Measurements from ENCODE around the gene IFNA13. TPM values are rescaled to one million over a fixed set of nuclear protein-coding genes. Genes with fewer than 3 reads are reported as not detected.

IFNA13 gene
- not detected for polyA plus RNA-seq (2013, experiment 1 of 2)
- not detected for polyA plus RNA-seq (2013, experiment 2 of 2)

DNA sequence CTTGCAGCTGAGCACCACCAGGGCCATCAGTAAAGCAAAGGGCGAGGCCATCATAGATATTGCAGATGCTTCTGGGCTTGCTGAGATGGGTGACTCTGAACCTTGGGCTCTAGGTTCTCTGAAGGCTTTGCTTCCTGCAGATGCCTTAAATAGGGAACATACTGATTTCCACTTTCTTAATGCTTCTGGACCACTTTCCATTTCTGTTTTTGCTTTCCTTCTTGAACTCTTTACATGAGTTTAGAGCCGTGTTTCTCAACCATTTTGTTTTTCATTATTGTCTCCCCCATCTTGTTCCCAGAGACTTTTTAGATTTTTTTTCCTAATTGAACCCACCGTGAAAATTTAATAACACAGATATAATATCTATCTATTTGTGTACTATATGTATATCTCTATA, at the start of gene IFNA13:
IFNA13 (minus strand) TSS at position 101 of the 400 bp plus-strand sequence; CDS start at position 54, 47 bp downstream.
- no peak within 1 kb of the TSS for H2BK120ac ChIP-seq (ENCODE audit: low read depth, low read length)
- H3K9ac ChIP-seq (ENCODE audit: low read depth, low read length, poor library complexity) = no peak within 1 kb of the TSS
- no CpG with 5 or more reads among the region's 3 CpGs for WGBS, 2 donors (ENCODE audit: extremely low coverage in 2 of 2, insufficient read length in 2 of 2, insufficient replicate concordance in 1 of 2)

DNA sequence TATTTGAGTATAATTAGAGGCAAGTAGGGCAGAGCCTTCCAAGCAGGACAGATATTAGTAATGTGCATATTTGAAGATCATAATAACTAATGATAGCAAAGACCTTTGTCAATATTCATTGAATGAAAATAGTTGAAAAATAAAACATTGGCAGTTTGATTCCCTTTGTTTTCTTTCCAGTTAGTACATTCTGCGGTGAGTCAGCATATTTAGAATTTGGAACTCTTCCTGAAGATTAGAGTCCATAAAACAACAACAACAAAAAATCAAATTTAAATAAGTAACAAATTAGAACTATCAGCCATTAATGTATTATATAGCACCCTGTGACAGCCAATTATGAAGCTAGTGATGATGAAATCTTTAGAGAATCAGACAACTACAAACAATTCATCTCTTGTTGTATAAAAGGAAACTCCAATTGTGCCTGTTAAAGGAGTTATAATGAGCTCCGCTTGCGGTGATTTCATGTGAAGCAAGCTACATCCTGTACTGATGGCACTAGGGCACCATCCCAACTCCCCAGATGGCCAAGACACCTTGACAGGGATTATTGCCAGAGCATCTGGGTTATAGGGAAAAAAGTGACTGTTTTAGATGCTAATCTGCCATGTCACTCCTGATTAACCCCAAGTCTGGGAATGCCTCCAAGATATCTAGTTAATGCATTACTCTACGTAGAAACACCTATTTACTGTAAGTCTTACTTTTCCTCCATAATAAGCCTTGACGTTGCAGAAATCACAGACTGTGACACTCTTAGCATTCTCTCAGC, 47.8 kb upstream of the IFNA13 start:
- H2AFZ ChIP-seq (ENCODE audit: low read length) = no peak overlapping the region
- WGBS, 2 donors (ENCODE audit: extremely low coverage in 2 of 2, insufficient read length in 2 of 2, insufficient replicate concordance in 1 of 2) = no CpG with 5 or more reads among the region's 5 CpGs

More for the DNA sequence above, at the start of gene IFNA13:
- Histone ChIP-seq H2BK15ac (ENCODE audit: low read length) (no peak within 1 kb of the TSS), H3K4me2 (ENCODE audit: insufficient read depth, low read length, poor library complexity, severe bottlenecking) (no peak within 1 kb of the TSS), H2BK12ac (ENCODE audit: low read length) (no peak within 1 kb of the TSS), H3K9me3 (replicated peaks in 1 of 2; ENCODE audit: control insufficient read depth in 2 of 2, insufficient read depth in 1 of 2, low read depth in 1 of 2, low read length in 2 of 2) (no peaks in the 10 kb centered on the region), H2BK5ac (ENCODE audit: low read length) (no peak within 1 kb of the TSS), H3K27me3 (ENCODE audit: control insufficient read depth in 3 of 3, insufficient read depth in 3 of 3, low read depth in 1 of 3, low read length in 3 of 3) (no peaks in the 10 kb centered on the region), H2AFZ (ENCODE audit: low read length) (no peak within 1 kb of the TSS), H4K8ac (ENCODE audit: low read depth, low read length) (no peak within 1 kb of the TSS), H3K18ac (ENCODE audit: low read length) (no peak within 1 kb of the TSS), H3K4me3 (ENCODE audit: low read length in 2 of 2) (no peak within 1 kb of the TSS), H2AK5ac (ENCODE audit: low read depth, low read length) (no peak within 1 kb of the TSS), H4K91ac (ENCODE audit: low read depth, low read length, poor library complexity) (no peak within 1 kb of the TSS), H3K79me1 (ENCODE audit: low read depth, low read length) (no peaks in the 10 kb centered on the region), H3K27ac (replicated peaks; ENCODE audit: low read length) (no peak within 1 kb of the TSS), H3K14ac (ENCODE audit: low read length) (no peak within 1 kb of the TSS), H3K23ac (ENCODE audit: low read depth, low read length, poor library complexity) (no peak within 1 kb of the TSS), H3K4me1 (ENCODE audit: control insufficient read depth in 2 of 2, insufficient read depth in 1 of 2, low read depth in 1 of 2, low read length in 2 of 2) (no peaks in the 10 kb centered on the region), H3K36me3 (replicated peaks in 1 of 2; ENCODE audit: control insufficient read depth in 2 of 2, insufficient read depth in 2 of 2, low read length in 2 of 2) (no peaks in the 10 kb centered on the region), H3K4ac (ENCODE audit: low read length) (no peak within 1 kb of the TSS)
- DNase-seq (ENCODE audit: low spot score) = no peak

DNA sequence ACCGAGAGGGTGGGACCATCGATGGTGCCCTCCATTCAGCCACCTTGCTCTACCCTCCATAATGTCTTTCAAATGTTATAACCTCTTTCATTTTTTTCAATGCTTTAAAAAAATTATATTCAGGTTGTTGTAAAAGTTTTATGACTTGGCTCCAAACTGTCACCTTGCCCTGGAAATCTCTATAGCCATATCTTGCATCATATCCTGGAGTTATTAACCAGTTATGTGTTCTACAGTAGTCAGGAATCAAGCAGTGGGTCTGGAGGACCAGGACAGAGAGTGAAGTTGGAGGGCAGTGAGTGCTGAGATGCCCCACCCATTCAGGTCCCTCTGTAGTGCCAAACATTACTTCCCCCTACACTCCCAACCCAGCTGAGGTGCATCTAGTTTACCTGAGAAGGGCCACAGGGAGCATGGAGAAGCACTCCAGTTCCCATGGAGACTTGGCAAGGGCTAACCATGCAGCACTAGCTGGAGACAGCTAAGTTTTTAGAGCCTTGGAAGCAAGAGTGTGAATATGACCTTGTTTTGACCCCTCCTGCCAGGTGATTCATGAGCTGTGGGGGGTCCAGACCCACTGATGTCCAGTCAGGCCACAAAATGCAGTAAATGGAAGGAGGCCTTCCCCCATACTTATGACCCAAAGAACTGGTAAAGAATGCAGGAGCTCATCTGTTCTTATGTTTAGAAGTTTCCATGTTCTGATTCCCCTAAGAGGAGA, 46.5 kb upstream of the IFNA13 start:
- H2AK5ac ChIP-seq (ENCODE audit: low read depth, low read length) = no peak overlapping the region
- peaks cover 0 to 5% (median 0%) of the 10 kb centered on the region in 3 experiments for H3K27me3 ChIP-seq (ENCODE audit: control insufficient read depth in 3 of 3, insufficient read depth in 3 of 3, low read depth in 1 of 3, low read length in 3 of 3)
- H3K4me2 ChIP-seq (ENCODE audit: insufficient read depth, low read length, poor library complexity, severe bottlenecking) = no peak overlapping the region
- no peak overlapping the region for H2BK12ac ChIP-seq (ENCODE audit: low read length)
- no peak overlapping the region for H3K14ac ChIP-seq (ENCODE audit: low read length)
- no peak overlapping the region for H3K27ac ChIP-seq (replicated peaks; ENCODE audit: low read length)
- H2BK5ac ChIP-seq (ENCODE audit: low read length) = no peak overlapping the region
- H3K23ac ChIP-seq (ENCODE audit: low read depth, low read length, poor library complexity) = no peak overlapping the region
- no peak overlapping the region for H3K4ac ChIP-seq (ENCODE audit: low read length)
- H2BK120ac ChIP-seq (ENCODE audit: low read depth, low read length) = no peak overlapping the region
- no peak overlapping the region for H2AFZ ChIP-seq (ENCODE audit: low read length)
- DNase-seq (ENCODE audit: low spot score) = no peak
- no peaks in the 10 kb centered on the region for H3K79me1 ChIP-seq (ENCODE audit: low read depth, low read length)
- WGBS, 2 donors (ENCODE audit: extremely low coverage in 2 of 2, insufficient read length in 2 of 2, insufficient replicate concordance in 1 of 2) = no CpG with 5 or more reads among the region's 2 CpGs
- peaks cover 2% of the 10 kb centered on the region in 2 donors for H3K4me1 ChIP-seq (ENCODE audit: control insufficient read depth in 2 of 2, insufficient read depth in 1 of 2, low read depth in 1 of 2, low read length in 2 of 2)
- H4K91ac ChIP-seq (ENCODE audit: low read depth, low read length, poor library complexity) = no peak overlapping the region
- H2BK15ac ChIP-seq (ENCODE audit: low read length) = no peak overlapping the region
- H3K4me3 ChIP-seq (ENCODE audit: low read length in 2 of 2) = no peak overlapping the region
- H3K18ac ChIP-seq (ENCODE audit: low read length) = no peak overlapping the region
- H3K9ac ChIP-seq (ENCODE audit: low read depth, low read length, poor library complexity) = no peak overlapping the region
- no peaks in the 10 kb centered on the region for H3K36me3 ChIP-seq (replicated peaks in 1 of 2; ENCODE audit: control insufficient read depth in 2 of 2, insufficient read depth in 2 of 2, low read length in 2 of 2)
- H4K8ac ChIP-seq (ENCODE audit: low read depth, low read length) = no peak overlapping the region
- H3K9me3 ChIP-seq (replicated peaks in 1 of 2; ENCODE audit: control insufficient read depth in 2 of 2, insufficient read depth in 1 of 2, low read depth in 1 of 2, low read length in 2 of 2) = no peaks in the 10 kb centered on the region

More for the DNA sequence above, 47.8 kb upstream of the IFNA13 start:
- Histone ChIP-seq H3K23ac (ENCODE audit: low read depth, low read length, poor library complexity) (no peak overlapping the region), H3K79me1 (ENCODE audit: low read depth, low read length) (no peaks in the 10 kb centered on the region), H3K4ac (ENCODE audit: low read length) (no peak overlapping the region), H3K4me1 (ENCODE audit: control insufficient read depth in 2 of 2, insufficient read depth in 1 of 2, low read depth in 1 of 2, low read length in 2 of 2) (peaks cover 2% of the 10 kb centered on the region in 2 donors), H3K36me3 (replicated peaks in 1 of 2; ENCODE audit: control insufficient read depth in 2 of 2, insufficient read depth in 2 of 2, low read length in 2 of 2) (no peaks in the 10 kb centered on the region), H3K14ac (ENCODE audit: low read length) (no peak overlapping the region), H2BK120ac (ENCODE audit: low read depth, low read length) (no peak overlapping the region), H2BK5ac (ENCODE audit: low read length) (no peak overlapping the region), H2AK5ac (ENCODE audit: low read depth, low read length) (no peak overlapping the region), H3K4me3 (ENCODE audit: low read length in 2 of 2) (no peak overlapping the region), H2BK12ac (ENCODE audit: low read length) (no peak overlapping the region), H3K18ac (ENCODE audit: low read length) (no peak overlapping the region), H3K9ac (ENCODE audit: low read depth, low read length, poor library complexity) (no peak overlapping the region), H4K91ac (ENCODE audit: low read depth, low read length, poor library complexity) (no peak overlapping the region), H3K9me3 (replicated peaks in 1 of 2; ENCODE audit: control insufficient read depth in 2 of 2, insufficient read depth in 1 of 2, low read depth in 1 of 2, low read length in 2 of 2) (no peaks in the 10 kb centered on the region), H2BK15ac (ENCODE audit: low read length) (no peak overlapping the region), H3K4me2 (ENCODE audit: insufficient read depth, low read length, poor library complexity, severe bottlenecking) (no peak overlapping the region), H3K27ac (replicated peaks; ENCODE audit: low read length) (no peak overlapping the region), H3K27me3 (ENCODE audit: control insufficient read depth in 3 of 3, insufficient read depth in 3 of 3, low read depth in 1 of 3, low read length in 3 of 3) (peaks cover 0 to 5% (median 0%) of the 10 kb centered on the region in 3 experiments), H4K8ac (ENCODE audit: low read depth, low read length) (no peak overlapping the region)
- DNase-seq (ENCODE audit: low spot score) = no peak

DNA sequence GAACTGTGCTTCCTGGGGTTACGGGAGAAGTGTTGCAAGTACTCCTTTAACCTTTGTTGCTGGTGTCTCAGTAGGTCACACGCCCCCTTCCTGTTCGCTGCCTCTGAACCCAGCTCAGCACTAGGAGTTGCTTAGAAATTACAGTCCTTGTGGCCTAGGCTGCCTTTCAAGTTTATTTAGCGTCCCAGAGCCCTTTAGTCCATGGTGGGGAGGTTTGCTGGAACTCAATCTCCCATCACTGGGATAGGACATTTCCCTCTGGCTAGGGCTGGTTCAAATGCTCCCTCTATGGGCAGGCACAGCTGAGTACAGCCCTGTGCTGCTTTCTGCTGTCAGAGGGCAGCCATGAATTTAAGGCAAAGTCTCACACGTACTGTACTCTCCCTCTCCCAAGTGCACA, 45.8 kb upstream of the IFNA13 start:
- Histone ChIP-seq H3K14ac (ENCODE audit: low read length) (no peak overlapping the region), H3K79me1 (ENCODE audit: low read depth, low read length) (no peaks in the 10 kb centered on the region), H2AK5ac (ENCODE audit: low read depth, low read length) (no peak overlapping the region), H3K4me3 (ENCODE audit: low read length in 2 of 2) (no peak overlapping the region), H2BK120ac (ENCODE audit: low read depth, low read length) (no peak overlapping the region), H3K27ac (replicated peaks; ENCODE audit: low read length) (no peak overlapping the region), H3K9ac (ENCODE audit: low read depth, low read length, poor library complexity) (no peak overlapping the region), H4K91ac (ENCODE audit: low read depth, low read length, poor library complexity) (no peak overlapping the region), H3K4ac (ENCODE audit: low read length) (no peak overlapping the region), H3K36me3 (replicated peaks in 1 of 2; ENCODE audit: control insufficient read depth in 2 of 2, insufficient read depth in 2 of 2, low read length in 2 of 2) (no peaks in the 10 kb centered on the region), H2BK12ac (ENCODE audit: low read length) (no peak overlapping the region), H3K27me3 (ENCODE audit: control insufficient read depth in 3 of 3, insufficient read depth in 3 of 3, low read depth in 1 of 3, low read length in 3 of 3) (no peaks in the 10 kb centered on the region), H3K9me3 (replicated peaks in 1 of 2; ENCODE audit: control insufficient read depth in 2 of 2, insufficient read depth in 1 of 2, low read depth in 1 of 2, low read length in 2 of 2) (no peaks in the 10 kb centered on the region), H3K18ac (ENCODE audit: low read length) (no peak overlapping the region), H2BK5ac (ENCODE audit: low read length) (no peak overlapping the region), H3K4me1 (ENCODE audit: control insufficient read depth in 2 of 2, insufficient read depth in 1 of 2, low read depth in 1 of 2, low read length in 2 of 2) (peaks cover 2% of the 10 kb centered on the region in 2 donors), H2AFZ (ENCODE audit: low read length) (peak overlapping the region; percentile 9), H3K4me2 (ENCODE audit: insufficient read depth, low read length, poor library complexity, severe bottlenecking) (no peak overlapping the region), H4K8ac (ENCODE audit: low read depth, low read length) (no peak overlapping the region), H3K23ac (ENCODE audit: low read depth, low read length, poor library complexity) (no peak overlapping the region), H2BK15ac (ENCODE audit: low read length) (no peak overlapping the region)
- WGBS, 2 donors (ENCODE audit: extremely low coverage in 2 of 2, insufficient read length in 2 of 2, insufficient replicate concordance in 1 of 2) = no CpG with 5 or more reads among the region's 5 CpGs
- DNase-seq (ENCODE audit: low spot score) = no peak
